SH-SY5Y (cell line): ENCODE measurements around the gene UBXN10.

ENCODE experiments used
- GATA2 ChIP-seq: IDR thresholded peaks from 2 replicates; pipeline ENCODE4 v1.6.1; 2011; ENCODE audit warnings: mild to moderate bottlenecking, low read depth, low read length
- GATA3 ChIP-seq: IDR thresholded peaks from 2 replicates; pipeline ENCODE4 v1.6.1; 2011; ENCODE audit warnings: low read depth, mild to moderate bottlenecking, low read length, moderate library complexity

DNA sequence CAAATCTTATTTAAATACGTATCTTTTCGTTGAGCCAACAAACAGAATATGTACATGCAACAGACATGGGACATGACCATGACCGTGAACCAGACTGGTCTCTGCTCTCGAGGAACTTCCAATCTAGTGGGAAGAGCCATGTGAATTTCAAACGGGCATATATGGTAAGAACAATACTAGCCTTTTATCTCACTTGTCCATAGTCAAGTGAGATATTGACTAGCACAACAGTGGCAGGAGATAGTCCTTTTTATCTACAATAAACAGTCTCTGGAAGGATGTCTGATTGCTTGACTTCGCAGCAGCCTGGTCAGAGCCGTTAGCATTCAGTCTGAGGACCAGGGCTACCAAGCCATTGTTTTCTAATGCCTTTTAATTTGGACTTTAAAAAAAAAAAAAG is 13.0 kb downstream of the UBXN10 start:
- TF ChIP-seq GATA2 (no peak), GATA3 (no peak)
